Measurements from ENCODE around the gene DOCK1. TPM values are rescaled to one million over a fixed set of nuclear protein-coding genes. Genes with fewer than 3 reads are reported as not detected.

DOCK1 gene
- total RNA-seq, 1 donor from 2014 or later = 18.6 TPM

- no peak for DNase-seq
Observed at GRCh38 chr10:127089446-127089845, 184.2 kb downstream of the DOCK1 start.

- no peak for DNase-seq
Observed at GRCh38 chr10:127090138-127090537, 184.9 kb downstream of the DOCK1 start.

- no peak for DNase-seq
Observed at GRCh38 chr10:127091354-127091753, 186.1 kb downstream of the DOCK1 start.

- DNase-seq = no peak
Observed at GRCh38 chr10:127092916-127093315, 187.7 kb downstream of the DOCK1 start.

- no peak for DNase-seq
Observed at GRCh38 chr10:127094984-127095383, 189.8 kb downstream of the DOCK1 start.

GRCh38 chr10:127100983-127101615 is 195.9 kb downstream of the DOCK1 start:
- no peak for DNase-seq

- no peak for DNase-seq
Observed at GRCh38 chr10:127102176-127102575, 196.9 kb downstream of the DOCK1 start.

GRCh38 chr10:127115100-127115499 is 209.9 kb downstream of the DOCK1 start:
- DNase-seq = no peak

- DNase-seq = no peak
Observed at GRCh38 chr10:127117125-127117524, 211.9 kb downstream of the DOCK1 start.

GRCh38 chr10:127118034-127118433 is 212.8 kb downstream of the DOCK1 start:
- DNase-seq = no peak

GRCh38 chr10:127119936-127120335 is 214.7 kb downstream of the DOCK1 start:
- DNase-seq = no peak

- DNase-seq = no peak
Observed at GRCh38 chr10:127122831-127123230, 217.6 kb downstream of the DOCK1 start.

GRCh38 chr10:127123626-127124025 is 218.4 kb downstream of the DOCK1 start:
- no peak for DNase-seq

- DNase-seq = no peak
Observed at GRCh38 chr10:127125331-127125730, 220.1 kb downstream of the DOCK1 start.

GRCh38 chr10:127127822-127128221 is 222.6 kb downstream of the DOCK1 start:
- DNase-seq = no peak

GRCh38 chr10:127129104-127129503 is 223.9 kb downstream of the DOCK1 start:
- no peak for DNase-seq

GRCh38 chr10:127132451-127132850 is 227.2 kb downstream of the DOCK1 start:
- DNase-seq = no peak

- no peak for DNase-seq
Observed at GRCh38 chr10:127133225-127133624, 228.0 kb downstream of the DOCK1 start.

- no peak for DNase-seq
Observed at GRCh38 chr10:127133672-127134500, 228.7 kb downstream of the DOCK1 start.

GRCh38 chr10:127135844-127136577 is 230.8 kb downstream of the DOCK1 start:
- DNase-seq = no peak

GRCh38 chr10:127137391-127137790 is 232.2 kb downstream of the DOCK1 start:
- DNase-seq = no peak

GRCh38 chr10:127142136-127142535 is 236.9 kb downstream of the DOCK1 start:
- no peak for DNase-seq

- DNase-seq = peak; percentile 12
Observed at GRCh38 chr10:127142856-127143255, 237.6 kb downstream of the DOCK1 start.
